Posterior vena cava (tissue), 2 donors: Measurements from ENCODE around the gene MPV17L. TPM values are rescaled to one million over a fixed set of nuclear protein-coding genes. Genes with fewer than 3 reads are reported as not detected.
"Not testable (repeated sequence)": the region's sequence is repeated elsewhere in the genome, so short reads cannot be mapped to it uniquely, and the experiment has no call there.

ENCODE experiments used
- DNase-seq: peaks from one replicate; pipeline ENCODE4 v3.0.0-alpha.2; 2020; ENCODE audit warnings: low spot score
- intact Hi-C, 2 donors: fragments of 100-400 bp; cut with DNase I; formaldehyde crosslinking; loops; one replicate each; pipeline versions ENCODE4 v1.14.1 to v1.14.2; 2022 to 2023
- total RNA-seq, 2 donors: library from RNA; stranded (reverse); fragmentation: NEBNext Ultra II Directional; extraction: Animal tissue kit (Norgen Biotek cat#: 25700); gene quantifications; one replicate each; pipeline ENCODE4 v1.2.1, GENCODE V29; 2021
- donor health status: DM: yes; HTN: yes; CAD: no.
- donor health status: DM: yes; HTN: yes; CAD: no.

The MPV17L gene
- total RNA-seq, 2 donors from 2014 or later: 7.0 to 7.2 TPM

- DNase-seq, intact Hi-C loops: not testable (repeated sequence)
Observed at GRCh38 chr16:15442140-15442539, 46.6 kb downstream of the MPV17L start.

GRCh38 chr16:15443753-15444152 is 48.2 kb downstream of the MPV17L start:
- intact Hi-C loops: no loop called here

GRCh38 chr16:15444264-15444663 is 48.7 kb downstream of the MPV17L start:
- no peak for DNase-seq
- intact Hi-C loops: no loop called here

More at GRCh38 chr16:15443753-15444152, 48.2 kb downstream of the MPV17L start:
- DNase-seq: no peak

- no peak for DNase-seq
- intact Hi-C loops: no loop called here
Observed at GRCh38 chr16:15445450-15445849, 49.9 kb downstream of the MPV17L start.

- intact Hi-C loops: no loop called here
- no peak for DNase-seq
Observed at GRCh38 chr16:15446901-15447300, 51.3 kb downstream of the MPV17L start.

- intact Hi-C loops: no loop called here
- DNase-seq: peak; percentile 85
Observed at GRCh38 chr16:15450624-15451023, 55.1 kb downstream of the MPV17L start.

GRCh38 chr16:15451098-15451731 is 55.7 kb downstream of the MPV17L start:
- intact Hi-C loops: no loop called here

GRCh38 chr16:15452246-15452855 is 56.8 kb downstream of the MPV17L start:
- intact Hi-C loops: no loop called here
- no peak for DNase-seq

More at GRCh38 chr16:15451098-15451731, 55.7 kb downstream of the MPV17L start:
- DNase-seq: no peak

- DNase-seq, intact Hi-C loops: not testable (repeated sequence)
Observed at GRCh38 chr16:15453296-15453695, 57.7 kb downstream of the MPV17L start.

GRCh38 chr16:15454933-15455332 is 59.4 kb downstream of the MPV17L start:
- intact Hi-C loops, DNase-seq: not testable (repeated sequence)

GRCh38 chr16:15457400-15457799 is 61.8 kb downstream of the MPV17L start:
- intact Hi-C loops: no loop called here
- no peak for DNase-seq

GRCh38 chr16:15457958-15458357 is 62.4 kb downstream of the MPV17L start:
- intact Hi-C loops: no loop called here
- DNase-seq: no peak

GRCh38 chr16:15459791-15460190 is 64.2 kb downstream of the MPV17L start:
- intact Hi-C loops: no loop called here
- no peak for DNase-seq

GRCh38 chr16:15460601-15461000 is 65.0 kb downstream of the MPV17L start:
- no peak for DNase-seq
- intact Hi-C loops: no loop called here

- no peak for DNase-seq
- intact Hi-C loops: no loop called here
Observed at GRCh38 chr16:15461376-15461775, 65.8 kb downstream of the MPV17L start.

Other genes with a start within 250 kb of the MPV17L start
- gene NPIPA5, start 17.5 kb upstream of the MPV17L start, total RNA-seq: 10 to 100 TPM; 15.4 to 21.8 TPM
- gene BMERB1, start 38.8 kb downstream of the MPV17L start, total RNA-seq: 10 to 100 TPM; 63.6 to 64.0 TPM
- gene MARF1, start 247.4 kb downstream of the MPV17L start, total RNA-seq: 10 to 100 TPM; 58.3 to 60.6 TPM